Lower leg skin (tissue), 4 donors: ENCODE measurements around the gene POLDIP2. TPM values are rescaled to one million over a fixed set of nuclear protein-coding genes. Genes with fewer than 3 reads are reported as not detected.

Experiments
- DNase-seq, 2 donors: peaks; one replicate each; pipeline ENCODE4 v3.0.0-alpha.2; 2019; ENCODE audit warnings: low spot score in 2 of 2
- H3K4me3 ChIP-seq: fragments of 200-600 bp; sonication (generic); 2 replicates; pipeline ENCODE4 v1.5.1; 2017; ENCODE audit warnings: mild to moderate bottlenecking, low read depth; ENCODE audit not compliant: poor library complexity, severe bottlenecking
- POLR2A ChIP-seq, 2 donors: fragments of 450-650 bp; IDR thresholded peaks; one replicate each; pipeline ENCODE4 v1.6.1; 2016 to 2017; ENCODE audit warnings: antibody characterized with exemption in 2 of 2, mild to moderate bottlenecking in 1 of 2, moderate library complexity in 1 of 2
- WGBS, 2 donors: methylation state at CpG; one replicate each; pipeline ENCODE4 v1.1.5; 2018; 5-methylcytosine and 5-hydroxymethylcytosine counted together
- intact Hi-C: fragments of 100-400 bp; cut with DNase I; formaldehyde crosslinking; loops from one replicate; pipeline ENCODE4 v1.15.0; 2023; ENCODE audit warnings: low total_unique reads
- total RNA-seq, 4 donors: library from RNA; depleted of rRNA; stranded (reverse); fragments of >200 nt; gene quantifications; one replicate each; pipeline ENCODE4 v1.1.0, GENCODE V29; 2016
- TF ChIP-seq, protein P1 (sequence below), 3 donors: fragments of 450-650 bp; IDR thresholded peaks; one replicate each; pipeline ENCODE4 v1.5.1; 2016; ENCODE audit warnings: antibody characterized with exemption in 3 of 3, mild to moderate bottlenecking in 3 of 3, moderate library complexity in 2 of 3

Gene POLDIP2
- total RNA-seq, 4 donors from 2014 or later = 52.1 to 90.2 (median 73.7) TPM

DNA sequence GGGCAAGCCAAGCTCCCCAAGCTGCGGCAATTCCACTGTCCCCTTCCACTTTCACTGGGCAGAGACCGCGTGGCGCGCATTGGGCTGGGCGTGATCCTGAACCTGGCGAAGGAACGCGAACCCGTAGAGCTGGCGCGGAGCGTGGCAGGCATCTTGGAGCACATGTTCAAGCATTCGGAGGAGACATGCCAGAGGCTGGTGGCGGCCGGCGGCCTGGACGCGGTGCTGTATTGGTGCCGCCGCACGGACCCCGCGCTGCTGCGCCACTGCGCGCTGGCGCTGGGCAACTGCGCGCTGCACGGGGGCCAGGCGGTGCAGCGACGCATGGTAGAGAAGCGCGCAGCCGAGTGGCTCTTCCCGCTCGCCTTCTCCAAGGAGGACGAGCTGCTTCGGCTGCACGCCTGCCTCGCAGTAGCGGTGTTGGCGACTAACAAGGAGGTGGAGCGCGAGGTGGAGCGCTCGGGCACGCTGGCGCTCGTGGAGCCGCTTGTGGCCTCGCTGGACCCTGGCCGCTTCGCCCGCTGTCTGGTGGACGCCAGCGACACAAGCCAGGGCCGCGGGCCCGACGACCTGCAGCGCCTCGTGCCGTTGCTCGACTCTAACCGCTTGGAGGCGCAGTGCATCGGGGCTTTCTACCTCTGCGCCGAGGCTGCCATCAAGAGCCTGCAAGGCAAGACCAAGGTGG, 24.0 kb upstream of the POLDIP2 start:
- no peak for DNase-seq
- WGBS, 2 donors = 34 to 49% methylated on average over 23 to 59 of the region's 72 CpGs
- intact Hi-C loops = no loop called here
- TF ChIP-seq, protein P1, sequence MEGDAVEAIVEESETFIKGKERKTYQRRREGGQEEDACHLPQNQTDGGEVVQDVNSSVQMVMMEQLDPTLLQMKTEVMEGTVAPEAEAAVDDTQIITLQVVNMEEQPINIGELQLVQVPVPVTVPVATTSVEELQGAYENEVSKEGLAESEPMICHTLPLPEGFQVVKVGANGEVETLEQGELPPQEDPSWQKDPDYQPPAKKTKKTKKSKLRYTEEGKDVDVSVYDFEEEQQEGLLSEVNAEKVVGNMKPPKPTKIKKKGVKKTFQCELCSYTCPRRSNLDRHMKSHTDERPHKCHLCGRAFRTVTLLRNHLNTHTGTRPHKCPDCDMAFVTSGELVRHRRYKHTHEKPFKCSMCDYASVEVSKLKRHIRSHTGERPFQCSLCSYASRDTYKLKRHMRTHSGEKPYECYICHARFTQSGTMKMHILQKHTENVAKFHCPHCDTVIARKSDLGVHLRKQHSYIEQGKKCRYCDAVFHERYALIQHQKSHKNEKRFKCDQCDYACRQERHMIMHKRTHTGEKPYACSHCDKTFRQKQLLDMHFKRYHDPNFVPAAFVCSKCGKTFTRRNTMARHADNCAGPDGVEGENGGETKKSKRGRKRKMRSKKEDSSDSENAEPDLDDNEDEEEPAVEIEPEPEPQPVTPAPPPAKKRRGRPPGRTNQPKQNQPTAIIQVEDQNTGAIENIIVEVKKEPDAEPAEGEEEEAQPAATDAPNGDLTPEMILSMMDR (IDR thresholded peaks at IDR 0.05) = no peak
- TF ChIP-seq POLR2A (IDR thresholded peaks at IDR 0.05) = no peak
- no peak overlapping the region for H3K4me3 ChIP-seq

DNA sequence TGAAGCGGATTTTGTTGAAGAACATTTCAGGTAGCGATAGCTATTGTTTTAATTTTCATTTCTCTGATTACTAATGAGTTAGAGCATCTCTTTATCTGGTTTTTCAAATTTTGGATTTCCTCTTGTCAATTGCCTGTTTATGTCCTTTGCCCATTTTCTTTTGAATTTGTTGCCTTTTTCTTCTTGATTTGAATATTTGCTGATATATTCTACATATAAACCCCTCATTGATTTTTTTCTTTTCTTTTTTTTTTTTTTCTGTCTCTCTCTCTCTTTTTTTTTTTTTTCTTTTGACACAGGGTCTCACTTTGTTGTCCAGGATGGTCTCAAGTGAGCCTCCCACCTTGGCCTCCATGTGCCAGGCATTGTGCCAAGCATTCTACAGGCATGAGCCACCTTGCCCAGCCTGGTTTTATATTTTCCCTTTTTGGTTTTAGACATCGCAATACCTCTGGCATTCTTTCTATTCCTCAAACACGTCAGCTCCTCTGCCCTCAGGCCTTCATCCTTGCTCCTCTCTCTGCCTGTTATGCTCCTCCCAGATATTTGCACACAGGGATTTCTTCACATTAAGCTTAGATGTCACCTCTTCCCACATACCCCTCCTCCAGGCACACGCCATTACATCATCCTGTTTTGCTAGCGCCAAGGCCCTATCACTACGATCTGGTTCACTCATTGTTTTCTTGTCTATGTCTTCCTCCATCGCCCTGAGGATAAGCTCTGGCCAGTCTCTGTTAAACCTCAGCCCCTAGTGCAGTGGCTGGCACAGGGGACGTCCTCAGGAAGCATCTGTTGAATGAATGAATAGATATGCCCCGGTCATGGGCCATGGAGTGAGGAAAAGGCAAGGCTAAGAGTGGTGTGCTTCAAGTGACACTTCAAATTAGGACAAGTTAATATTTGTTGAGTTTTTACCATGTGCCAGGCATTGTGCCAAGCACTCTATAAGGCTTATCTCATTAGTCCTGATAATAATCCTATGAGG, 22.8 kb upstream of the POLDIP2 start:
- TF ChIP-seq POLR2A (IDR thresholded peaks at IDR 0.05) = no peak
- TF ChIP-seq, protein P1 (IDR thresholded peaks at IDR 0.05) = no peak
- 66 to 73% methylated on average over 10 of the region's 10 CpGs for WGBS, 2 donors
- H3K4me3 ChIP-seq = no peak overlapping the region
- intact Hi-C loops = no loop called here
- DNase-seq = no peak

- WGBS, 2 donors = 79 to 86% methylated on average over 6 of the region's 6 CpGs
- H3K4me3 ChIP-seq = no peak overlapping the region
- intact Hi-C loops = no loop called here
- no peak for TF ChIP-seq POLR2A (IDR thresholded peaks at IDR 0.05)
- TF ChIP-seq, protein P1 (IDR thresholded peaks at IDR 0.05) = no peak
- no peak for DNase-seq
Measured at GRCh38 chr17:28372945-28373274, 15.6 kb upstream of the POLDIP2 start.

DNA sequence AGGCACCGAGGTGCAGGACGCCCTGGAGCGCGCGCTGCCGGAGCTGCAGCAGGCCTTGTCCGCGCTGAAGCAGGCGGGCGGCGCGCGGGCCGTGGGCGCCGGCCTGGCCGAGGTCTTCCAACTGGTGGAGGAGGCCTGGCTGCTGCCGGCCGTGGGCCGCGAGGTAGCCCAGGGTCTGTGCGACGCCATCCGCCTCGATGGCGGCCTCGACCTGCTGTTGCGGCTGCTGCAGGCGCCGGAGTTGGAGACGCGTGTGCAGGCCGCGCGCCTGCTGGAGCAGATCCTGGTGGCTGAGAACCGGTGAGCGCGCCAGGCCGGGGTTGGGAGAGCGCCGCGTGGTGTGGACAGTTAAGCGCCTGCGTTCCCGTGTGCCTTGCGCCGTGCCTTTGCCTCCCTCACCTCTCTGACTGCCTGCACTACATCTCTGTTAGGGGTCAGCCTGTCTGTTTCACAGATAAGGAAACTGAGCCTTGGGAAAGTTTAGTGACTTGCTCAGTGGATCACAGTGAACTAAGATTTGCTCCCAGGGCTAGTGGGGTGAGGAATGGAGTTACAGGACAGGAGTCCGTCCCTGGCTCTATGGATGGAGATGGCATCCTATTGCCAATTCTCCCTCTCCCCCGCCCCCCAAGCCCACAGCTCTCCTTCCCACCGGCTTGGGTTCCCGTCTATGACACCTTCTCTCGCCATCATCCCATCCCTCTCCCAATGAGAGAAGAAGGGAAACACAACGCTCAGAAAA, 15.0 kb upstream of the POLDIP2 start:
- intact Hi-C loops = no loop called here
- peak overlapping the region; percentile 34 for H3K4me3 ChIP-seq
- WGBS, 2 donors = 19 to 25% methylated on average over 18 to 27 of the region's 53 CpGs
- DNase-seq = no peak
- no peak for TF ChIP-seq POLR2A (IDR thresholded peaks at IDR 0.05)
- TF ChIP-seq, protein P1 (IDR thresholded peaks at IDR 0.05) = no peak

- TF ChIP-seq, protein P1 (IDR thresholded peaks at IDR 0.05) = no peak
- no peak for TF ChIP-seq POLR2A (IDR thresholded peaks at IDR 0.05)
- intact Hi-C loops = no loop called here
- peak within 1 kb of the TSS; percentile 34 for H3K4me3 ChIP-seq
- 1% methylated on average over 58 to 80 of the region's 80 CpGs for WGBS, 2 donors
- DNase-seq = peak; percentile 59 to 95
Measured at GRCh38 chr17:28371245-28372202, 14.2 kb upstream of the POLDIP2 start, which contains the start of gene SARM1. Gene SARM1 (plus strand): TSS chr17:28371694. CDS start chr17:28372033, 339 bp downstream.
